Testis (tissue), 2 donors: ENCODE measurements around the gene RCOR1.

Experiments used
- POLR2A ChIP-seq: fragments of 450-650 bp; IDR thresholded peaks from one replicate; pipeline ENCODE4 v1.6.1; 2017; ENCODE audit warnings: antibody characterized with exemption, mild to moderate bottlenecking, moderate library complexity
- TF ChIP-seq, protein P1 (sequence below), 3 experiments: fragments of 450-650 bp in 2 of 3; fragments of 200-600 bp in 1 of 3; sonication (generic) in 1 of 3; IDR thresholded peaks; one replicate each; pipeline ENCODE4 v1.5.1; 2016 to 2019; ENCODE audit warnings: antibody characterized with exemption in 3 of 3, mild to moderate bottlenecking in 2 of 3, moderate library complexity in 1 of 3

DNA sequence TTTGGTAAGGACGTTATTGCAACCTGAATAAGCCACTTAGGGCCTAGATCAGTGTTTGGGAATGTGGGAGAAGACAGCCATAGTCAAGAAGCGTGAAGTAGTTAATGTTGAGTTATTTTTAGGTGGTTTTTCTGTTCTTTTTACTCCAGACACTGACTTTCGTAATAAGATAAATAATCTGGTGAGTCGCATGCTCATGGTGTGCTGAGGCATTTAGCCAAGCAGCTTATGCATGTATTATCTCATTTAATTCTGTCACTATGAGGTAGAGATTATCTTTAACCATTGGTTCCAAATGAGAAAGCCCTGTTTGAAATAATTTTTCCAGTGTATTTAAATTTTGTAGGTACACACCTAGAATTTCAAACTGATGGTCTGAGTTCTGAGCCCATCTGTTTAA is 67.3 kb downstream of the RCOR1 start:
- TF ChIP-seq, protein P1, sequence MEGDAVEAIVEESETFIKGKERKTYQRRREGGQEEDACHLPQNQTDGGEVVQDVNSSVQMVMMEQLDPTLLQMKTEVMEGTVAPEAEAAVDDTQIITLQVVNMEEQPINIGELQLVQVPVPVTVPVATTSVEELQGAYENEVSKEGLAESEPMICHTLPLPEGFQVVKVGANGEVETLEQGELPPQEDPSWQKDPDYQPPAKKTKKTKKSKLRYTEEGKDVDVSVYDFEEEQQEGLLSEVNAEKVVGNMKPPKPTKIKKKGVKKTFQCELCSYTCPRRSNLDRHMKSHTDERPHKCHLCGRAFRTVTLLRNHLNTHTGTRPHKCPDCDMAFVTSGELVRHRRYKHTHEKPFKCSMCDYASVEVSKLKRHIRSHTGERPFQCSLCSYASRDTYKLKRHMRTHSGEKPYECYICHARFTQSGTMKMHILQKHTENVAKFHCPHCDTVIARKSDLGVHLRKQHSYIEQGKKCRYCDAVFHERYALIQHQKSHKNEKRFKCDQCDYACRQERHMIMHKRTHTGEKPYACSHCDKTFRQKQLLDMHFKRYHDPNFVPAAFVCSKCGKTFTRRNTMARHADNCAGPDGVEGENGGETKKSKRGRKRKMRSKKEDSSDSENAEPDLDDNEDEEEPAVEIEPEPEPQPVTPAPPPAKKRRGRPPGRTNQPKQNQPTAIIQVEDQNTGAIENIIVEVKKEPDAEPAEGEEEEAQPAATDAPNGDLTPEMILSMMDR (IDR thresholded peaks at IDR 0.05), result no peak
- no peak for TF ChIP-seq POLR2A
